Neuronal stem cell (in vitro differentiated cells): ENCODE measurements around the gene INO80E.
A peak's percentile ranks its signal among the peaks of the same experiment; 100 is the strongest.

ENCODE experiments used
- DNase-seq: peaks from one replicate; pipeline ENCODE4 v3.0.0-alpha.2; 2013; ENCODE audit warnings: low spot score
- H2AFZ ChIP-seq: one replicate; pipeline ENCODE4 v1.6.1; 2013; ENCODE audit warnings: mild to moderate bottlenecking, low read length, inconsistent platforms
- H2AK5ac ChIP-seq: 2 replicates; pipeline ENCODE4 v1.6.1; 2013; ENCODE audit warnings: low read depth, mild to moderate bottlenecking, inconsistent platforms, low read length, moderate library complexity, mixed read lengths
- H2BK120ac ChIP-seq: 2 replicates; pipeline ENCODE4 v1.6.1; 2013; ENCODE audit warnings: low read depth, mild to moderate bottlenecking, inconsistent platforms, low read length, moderate library complexity, mixed read lengths
- H2BK12ac ChIP-seq: one replicate; pipeline ENCODE4 v1.6.1; 2013; ENCODE audit warnings: low read length, inconsistent platforms
- H2BK15ac ChIP-seq: 2 replicates; pipeline ENCODE4 v1.6.1; 2013; ENCODE audit warnings: mild to moderate bottlenecking, low read length, inconsistent platforms, mixed read lengths
- H2BK5ac ChIP-seq: one replicate; pipeline ENCODE4 v1.6.1; 2013; ENCODE audit warnings: inconsistent platforms, mild to moderate bottlenecking, low read length, moderate library complexity
- H3K14ac ChIP-seq: one replicate; pipeline ENCODE4 v1.6.1; 2013; ENCODE audit warnings: low read length, inconsistent platforms
- H3K18ac ChIP-seq: 2 replicates; pipeline ENCODE4 v1.6.1; 2013; ENCODE audit warnings: low read length, inconsistent platforms
- H3K23ac ChIP-seq: 2 replicates; pipeline ENCODE4 v1.6.1; 2013; ENCODE audit warnings: low read depth, mild to moderate bottlenecking, mixed read lengths, low read length, inconsistent platforms; ENCODE audit not compliant: poor library complexity
- H3K27ac ChIP-seq: replicated peaks from 3 replicates; pipeline ENCODE4 v1.5.1; 2013; ENCODE audit warnings: low read length, inconsistent platforms
- H3K27me3 ChIP-seq, 3 experiments: 2 replicates each; pipeline ENCODE4 v1.6.1; 2013; ENCODE audit warnings: low read length in 3 of 3, mild to moderate bottlenecking in 2 of 3, inconsistent platforms in 1 of 3, low read depth in 1 of 3, mixed read lengths in 1 of 3, moderate library complexity in 1 of 3; ENCODE audit not compliant: control insufficient read depth in 3 of 3, insufficient read depth in 3 of 3
- H3K36me3 ChIP-seq, 2 donors: replicated peaks in 1 of 2; 2 replicates each; pipeline ENCODE4 v1.6.1; 2013; ENCODE audit warnings: low read length in 2 of 2; ENCODE audit not compliant: control insufficient read depth in 2 of 2, insufficient read depth in 2 of 2
- H3K4ac ChIP-seq: 2 replicates; pipeline ENCODE4 v1.6.1; 2013; ENCODE audit warnings: inconsistent platforms, mild to moderate bottlenecking, low read length, moderate library complexity
- H3K4me1 ChIP-seq, 2 donors: 1 replicate in 1 of 2; 2 replicates in 1 of 2; pipeline ENCODE4 v1.6.1; 2013; ENCODE audit warnings: low read length in 2 of 2, low read depth in 1 of 2; ENCODE audit not compliant: control insufficient read depth in 2 of 2, insufficient read depth in 1 of 2
- H3K4me2 ChIP-seq: one replicate; pipeline ENCODE4 v1.6.1; 2013; ENCODE audit warnings: mild to moderate bottlenecking, low read length, inconsistent platforms; ENCODE audit not compliant: insufficient read depth, poor library complexity, severe bottlenecking
- H3K4me3 ChIP-seq, 2 donors: 2 replicates each; pipeline ENCODE4 v1.5.1; 2013; ENCODE audit warnings: low read length in 2 of 2, mild to moderate bottlenecking in 2 of 2, inconsistent platforms in 1 of 2, moderate library complexity in 1 of 2
- H3K79me1 ChIP-seq: one replicate; pipeline ENCODE4 v1.6.1; 2013; ENCODE audit warnings: low read depth, mild to moderate bottlenecking, inconsistent platforms, low read length, moderate library complexity
- H3K9ac ChIP-seq: one replicate; pipeline ENCODE4 v1.6.1; 2013; ENCODE audit warnings: mild to moderate bottlenecking, low read depth, low read length, inconsistent platforms; ENCODE audit not compliant: poor library complexity
- H3K9me3 ChIP-seq, 2 donors: replicated peaks in 1 of 2; 2 replicates each; pipeline versions ENCODE3 to v1.6.1; 2013; ENCODE audit warnings: low read length in 2 of 2, mild to moderate bottlenecking in 2 of 2, inconsistent platforms in 1 of 2, low read depth in 1 of 2, mixed read lengths in 1 of 2, moderate library complexity in 1 of 2; ENCODE audit not compliant: control insufficient read depth in 2 of 2, insufficient read depth in 1 of 2
- H4K8ac ChIP-seq: one replicate; pipeline ENCODE4 v1.6.1; 2013; ENCODE audit warnings: low read depth, mild to moderate bottlenecking, inconsistent platforms, low read length, moderate library complexity
- H4K91ac ChIP-seq: one replicate; pipeline ENCODE4 v1.6.1; 2013; ENCODE audit warnings: low read length, low read depth, mild to moderate bottlenecking, inconsistent platforms; ENCODE audit not compliant: poor library complexity
- WGBS, 2 donors: extraction: QIAGEN DNeasy Blood & Tissue Kit; methylation state at CpG; one replicate each; pipeline ENCODE4 v1.1.7; 2013; ENCODE audit warnings: missing lambda C conversion rate in 2 of 2, mixed read lengths in 1 of 2; ENCODE audit not compliant: insufficient read length in 2 of 2, insufficient replicate concordance in 1 of 2; ENCODE audit errors: extremely low coverage in 2 of 2; 5-methylcytosine and 5-hydroxymethylcytosine counted together

Gene INO80E

GRCh38 chr16:30002614-30003346 is 6.7 kb downstream of the INO80E start:
- Histone ChIP-seq H3K18ac (no peak overlapping the region), H3K9me3 (no peaks in the 10 kb centered on the region), H3K4me1 (no peaks in the 10 kb centered on the region), H2BK15ac (peak overlapping the region; percentile 37), H4K8ac (no peak overlapping the region), H3K4me3 (no peak overlapping the region), H2BK5ac (peak overlapping the region; percentile 24), H3K9ac (no peak overlapping the region), H2AK5ac (no peak overlapping the region), H3K79me1 (peaks cover 6% of the 10 kb centered on the region), H3K36me3 (peaks cover 19 to 61% of the 10 kb centered on the region in 2 donors), H3K4me2 (no peak overlapping the region), H3K14ac (no peak overlapping the region), H3K27ac (no peak overlapping the region), H2BK12ac (no peak overlapping the region), H3K4ac (no peak overlapping the region), H4K91ac (no peak overlapping the region), H2BK120ac (no peak overlapping the region), H3K27me3 (no peaks in the 10 kb centered on the region), H3K23ac (no peak overlapping the region), H2AFZ (no peak overlapping the region)
- no peak for DNase-seq
- no CpG with 5 or more reads among the region's 19 CpGs for WGBS, 2 donors

DNA sequence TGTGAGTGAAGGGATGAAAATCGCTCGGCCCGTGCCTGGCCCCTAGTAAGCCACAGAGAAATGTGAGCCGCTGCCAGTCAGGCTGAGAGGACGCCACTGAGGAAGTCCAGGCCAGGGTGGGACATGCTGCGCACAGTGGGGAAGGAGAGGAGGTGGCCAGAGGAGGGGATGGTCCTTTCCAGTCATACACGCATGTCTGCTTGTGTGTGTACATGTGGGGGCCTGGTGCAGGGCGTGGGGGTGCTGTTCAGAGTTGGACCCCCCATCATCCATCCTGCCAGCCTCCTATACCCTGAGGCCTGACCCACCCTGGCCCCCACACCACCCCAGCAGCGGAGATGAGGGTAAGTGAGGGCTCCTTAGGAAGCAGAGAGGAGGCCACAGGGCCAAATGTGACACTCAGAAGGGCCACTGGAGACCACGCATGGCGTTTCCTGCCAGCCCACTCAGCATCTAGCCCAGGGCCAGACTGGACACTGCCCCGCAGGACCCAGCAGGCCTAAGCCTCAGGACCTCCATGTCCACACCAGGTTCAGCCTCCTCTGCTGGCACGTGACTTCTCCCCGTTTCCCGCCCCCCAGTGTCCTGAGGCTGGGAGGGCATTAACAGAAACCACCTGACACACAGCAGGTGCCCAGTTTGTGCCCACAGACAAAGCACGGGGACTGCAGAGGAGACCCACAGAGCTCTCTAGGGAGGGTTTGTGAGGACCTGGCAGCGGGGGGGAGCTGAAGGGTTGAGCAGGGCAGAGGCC is 7.8 kb downstream of the INO80E start:
- DNase-seq = no peak
- H3K27ac ChIP-seq = no peak overlapping the region
- H3K18ac ChIP-seq = no peak overlapping the region
- H3K36me3 ChIP-seq = peaks cover 19 to 53% of the 10 kb centered on the region in 2 donors
- H3K4me1 ChIP-seq = no peaks in the 10 kb centered on the region
- H3K9ac ChIP-seq = peak overlapping the region; percentile 78
- peaks cover 6% of the 10 kb centered on the region for H3K79me1 ChIP-seq
- no peak overlapping the region for H2BK15ac ChIP-seq
- H3K27me3 ChIP-seq = no peaks in the 10 kb centered on the region
- H3K23ac ChIP-seq = no peak overlapping the region
- no peak overlapping the region for H2AFZ ChIP-seq
- peak overlapping the region; percentile 39 for H2BK5ac ChIP-seq
- peak overlapping the region; percentile 46 for H2AK5ac ChIP-seq
- WGBS, 2 donors = no CpG with 5 or more reads among the region's 17 CpGs
- H4K8ac ChIP-seq = no peak overlapping the region
- H3K14ac ChIP-seq = no peak overlapping the region
- no peak overlapping the region for H4K91ac ChIP-seq
- no peak overlapping the region for H2BK12ac ChIP-seq
- H3K4me2 ChIP-seq = no peak overlapping the region
- H3K9me3 ChIP-seq = no peaks in the 10 kb centered on the region
- H3K4me3 ChIP-seq = no peak overlapping the region
- peak overlapping the region; percentile 53 for H3K4ac ChIP-seq
- no peak overlapping the region for H2BK120ac ChIP-seq

GRCh38 chr16:30004424-30004776 is 8.4 kb downstream of the INO80E start:
- Histone ChIP-seq H3K36me3 (peaks cover 19 to 48% of the 10 kb centered on the region in 2 donors), H3K23ac (peak overlapping the region; percentile 73), H3K4me2 (no peak overlapping the region), H4K8ac (no peak overlapping the region), H2BK12ac (no peak overlapping the region), H3K27me3 (no peaks in the 10 kb centered on the region), H3K27ac (no peak overlapping the region), H2AFZ (no peak overlapping the region), H2AK5ac (peak overlapping the region; percentile 46), H3K4me1 (no peaks in the 10 kb centered on the region), H3K4me3 (no peak overlapping the region), H3K4ac (peak overlapping the region; percentile 53), H3K18ac (no peak overlapping the region), H3K14ac (no peak overlapping the region), H3K9ac (no peak overlapping the region), H2BK120ac (no peak overlapping the region), H3K9me3 (no peaks in the 10 kb centered on the region), H2BK5ac (peak overlapping the region; percentile 39), H3K79me1 (peaks cover 6% of the 10 kb centered on the region), H4K91ac (no peak overlapping the region), H2BK15ac (no peak overlapping the region)
- no peak for DNase-seq
- WGBS, 2 donors = no CpG with 5 or more reads among the region's 19 CpGs

DNA sequence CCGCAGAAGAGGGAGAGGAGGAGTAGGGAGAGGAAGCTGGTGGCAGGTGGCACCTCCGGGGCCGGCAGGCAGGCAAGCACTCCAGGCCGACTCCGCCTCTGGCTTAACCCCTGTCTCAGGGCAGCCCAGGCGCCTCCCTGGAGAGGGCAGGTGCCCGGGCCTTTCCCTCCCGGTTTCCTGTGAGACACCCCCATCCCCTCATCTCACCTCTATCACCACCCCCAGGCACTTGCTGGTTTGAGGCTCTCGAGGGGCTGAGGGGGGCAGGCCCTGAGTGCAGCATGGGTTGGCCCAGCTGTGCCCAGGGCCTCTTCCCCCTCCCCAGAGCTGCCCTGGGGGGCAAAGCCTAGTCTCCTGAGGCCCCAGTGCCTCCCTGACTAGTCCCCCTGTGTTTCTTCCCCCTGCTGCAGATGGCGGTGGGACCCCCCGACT is 8.8 kb downstream of the INO80E start:
- no peak overlapping the region for H3K4ac ChIP-seq
- WGBS, 2 donors = no CpG with 5 or more reads among the region's 11 CpGs
- peaks cover 16 to 44% of the 10 kb centered on the region in 2 donors for H3K36me3 ChIP-seq
- no peak overlapping the region for H3K4me3 ChIP-seq
- peak overlapping the region; percentile 73 for H3K23ac ChIP-seq
- H2BK15ac ChIP-seq = no peak overlapping the region
- H3K4me2 ChIP-seq = no peak overlapping the region
- peak overlapping the region; percentile 70 for H3K9ac ChIP-seq
- H4K8ac ChIP-seq = no peak overlapping the region
- no peaks in the 10 kb centered on the region for H3K9me3 ChIP-seq
- peaks cover 6% of the 10 kb centered on the region for H3K79me1 ChIP-seq
- peak overlapping the region; percentile 8 for H3K14ac ChIP-seq
- no peak overlapping the region for H2BK120ac ChIP-seq
- peak overlapping the region; percentile 46 for H2AK5ac ChIP-seq
- no peak overlapping the region for H2BK5ac ChIP-seq
- no peaks in the 10 kb centered on the region for H3K27me3 ChIP-seq
- H3K4me1 ChIP-seq = peaks cover 0 to 1% of the 10 kb centered on the region in 2 donors
- no peak for DNase-seq
- H3K18ac ChIP-seq = no peak overlapping the region
- no peak overlapping the region for H3K27ac ChIP-seq
- H4K91ac ChIP-seq = no peak overlapping the region
- H2AFZ ChIP-seq = no peak overlapping the region
- H2BK12ac ChIP-seq = no peak overlapping the region
